ENCODE measurements around the gene COL5A2.

The COL5A2 gene

GRCh38 chr2:188997263-188997662 is 182.3 kb downstream of the COL5A2 start:
- Mint-ChIP-seq H3K27me3 (peaks cover 7% of the 10 kb centered on the region), H3K4me1 (peaks cover 3% of the 10 kb centered on the region), H3K4me3 (no peak overlapping the region), H3K27ac (no peak overlapping the region), H3K9me3 (no peaks in the 10 kb centered on the region)
- ATAC-seq (no peak), DNase-seq (no peak)

GRCh38 chr2:188993247-188993646 is 186.3 kb downstream of the COL5A2 start:
- no peak for DNase-seq
- H3K9me3 Mint-ChIP-seq: no peaks in the 10 kb centered on the region
- no peaks in the 10 kb centered on the region for H3K4me1 Mint-ChIP-seq
- H3K4me3 Mint-ChIP-seq: no peak overlapping the region
- no peaks in the 10 kb centered on the region for H3K27me3 Mint-ChIP-seq
- ATAC-seq: no peak
- no peak overlapping the region for H3K27ac Mint-ChIP-seq

GRCh38 chr2:188986839-188987238 is 192.7 kb downstream of the COL5A2 start:
- Mint-ChIP-seq H3K4me3 (no peak overlapping the region), H3K27ac (no peak overlapping the region), H3K4me1 (no peaks in the 10 kb centered on the region), H3K9me3 (no peaks in the 10 kb centered on the region), H3K27me3 (no peaks in the 10 kb centered on the region)
- DNase-seq: no peak
- ATAC-seq: no peak

- no peaks in the 10 kb centered on the region for H3K27me3 Mint-ChIP-seq
- DNase-seq (no peak), ATAC-seq (no peak)
- H3K27ac Mint-ChIP-seq: no peak overlapping the region
- H3K4me1 Mint-ChIP-seq: peaks cover under 1% of the 10 kb centered on the region
- H3K4me3 Mint-ChIP-seq: no peak overlapping the region
- H3K9me3 Mint-ChIP-seq: no peaks in the 10 kb centered on the region
Observed at GRCh38 chr2:188984680-188985079, 194.9 kb downstream of the COL5A2 start.

- Mint-ChIP-seq H3K9me3 (no peaks in the 10 kb centered on the region), H3K4me1 (peaks cover 7% of the 10 kb centered on the region), H3K4me3 (no peak overlapping the region), H3K27me3 (no peaks in the 10 kb centered on the region), H3K27ac (no peak overlapping the region)
- ATAC-seq: no peak
- no peak for DNase-seq
Observed at GRCh38 chr2:188984065-188984491, 195.5 kb downstream of the COL5A2 start.

GRCh38 chr2:188983427-188984064 is 196.0 kb downstream of the COL5A2 start:
- DNase-seq (no peak), ATAC-seq (no peak)
- peaks cover 12% of the 10 kb centered on the region for H3K4me1 Mint-ChIP-seq
- H3K27ac Mint-ChIP-seq: no peak overlapping the region
- no peak overlapping the region for H3K4me3 Mint-ChIP-seq
- H3K9me3 Mint-ChIP-seq: no peaks in the 10 kb centered on the region
- no peaks in the 10 kb centered on the region for H3K27me3 Mint-ChIP-seq

Data from stimulated activated naive CD8-positive, alpha-beta T cell treated with anti-CD3 and anti-CD28 coated beads, Interleukin-15, amount 100 ng/mL, for 72 hours (primary cell).